Measurements from ENCODE around the gene MARCHF5. TPM values are rescaled to one million over a fixed set of nuclear protein-coding genes. Genes with fewer than 3 reads are reported as not detected.

The MARCHF5 gene
- total and polyA plus RNA-seq, 10 of the 15 experiments (the other 5 are each of a cell fraction or from before 2014, with no cell fraction given), result 4.8 to 46.8 (median 19.0) TPM

- Histone ChIP-seq H3K36me3 (ENCODE audit: control insufficient read depth in 2 of 2, insufficient read depth in 2 of 2, low read length in 1 of 2) (peaks cover 1 to 7% of the 10 kb centered on the region in 2 experiments), H3K79me2 (ENCODE audit: control insufficient read depth, insufficient read depth, low read length) (peaks cover 14% of the 10 kb centered on the region), H4K20me1 (ENCODE audit: control insufficient read depth, insufficient read depth) (no peaks in the 10 kb centered on the region), H3K4me3 (no peak overlapping the region), H3K4me1 (ENCODE audit: control insufficient read depth, insufficient read depth, low read length) (no peaks in the 10 kb centered on the region), H3K27ac (ENCODE audit: control insufficient read depth, insufficient read depth) (no peak overlapping the region), H3K27me3 (replicated peaks in 1 of 2; ENCODE audit: control insufficient read depth in 2 of 2, insufficient read depth in 2 of 2, low read length in 1 of 2) (no peaks in the 10 kb centered on the region), H3K4me2 (ENCODE audit: control insufficient read depth, insufficient read depth) (no peak overlapping the region), H3K9ac (ENCODE audit: control insufficient read depth, insufficient read depth, low read length) (no peak overlapping the region), H3K9me3 (replicated peaks; ENCODE audit: control insufficient read depth, insufficient read depth, low read length) (no peaks in the 10 kb centered on the region), H2AFZ (ENCODE audit: control insufficient read depth, low read depth, low read length) (no peak overlapping the region)
- 50% methylated on average over 1 of the region's 1 CpG for WGBS (ENCODE audit: insufficient coverage, insufficient replicate concordance, low lambda C conversion rate, missing lambda C conversion rate)
- SMC1A ChIA-PET (ENCODE audit: uncharacterized antibody, unreplicated experiment), result interaction anchor here (0.8 to 1.5 kb wide), 3 partner anchors 10 to 222 kb away, joined by 3 read pairs; no protein-coding TSS in a partner anchor
- CTCF ChIA-PET, result interaction anchor here (0.9 to 1.4 kb wide), 2 partner anchors 19 to 221 kb away, joined by 3 to 5 read pairs; no protein-coding TSS in a partner anchor
- POLR2A ChIA-PET, result interaction anchor here (0.6 to 1.3 kb wide), 3 partner anchors 12 to 371 kb away, joined by 3 to 5 read pairs (median 5); no protein-coding TSS in a partner anchor
- BruUV-seq (replicated peaks), result no TSS peak
- intact Hi-C loops (cut with micrococcal nuclease; ENCODE audit: unreplicated experiment), result no loop called here
- RAD21 ChIA-PET (ENCODE audit: unreplicated experiment), result interaction anchor here (1.3 kb wide), 1 partner anchor 221 kb away, joined by 4 read pairs; no protein-coding TSS in a partner anchor
- no peak for DNase-seq (ENCODE audit: low read depth, low spot score)
- in situ Hi-C loops (cut with MboI), result no loop called here
- no peak for FAIRE-seq
- no peak for ATAC-seq
- TF ChIP-seq STAT1 (conservative IDR thresholded peaks at IDR 0.05) (no peak), BCLAF1 (IDR thresholded peaks at IDR 0.05) (no peak), TCF3 (IDR thresholded peaks at IDR 0.05; ENCODE audit: borderline replicate concordance, insufficient read depth, low read depth, low read length) (no peak), CUX1 (IDR thresholded peaks at IDR 0.05; ENCODE audit: insufficient replicate concordance, low read depth, low read length) (no peak), RAD51 (IDR thresholded peaks at IDR 0.05) (no peak), CHD2 (IDR thresholded peaks at IDR 0.05; ENCODE audit: borderline replicate concordance, low read depth, low read length) (no peak), ETV6 (conservative IDR thresholded peaks at IDR 0.05 in 1 of 2, IDR thresholded peaks at IDR 0.05 in 1 of 2; ENCODE audit: borderline replicate concordance in 1 of 2, low read depth in 1 of 2) (no peak), HDAC6 (IDR thresholded peaks at IDR 0.05; ENCODE audit: unreplicated experiment) (no peak), PKNOX1 (IDR thresholded peaks at IDR 0.05) (no peak), TCF7 (IDR thresholded peaks at IDR 0.05; ENCODE audit: borderline replicate concordance) (no peak), PAX8 (IDR thresholded peaks at IDR 0.05) (no peak), YBX1 (IDR thresholded peaks at IDR 0.05) (no peak)
Measured at GRCh38 chr10:92309272-92309671, 18.3 kb downstream of the MARCHF5 start.

All from GM12878 (cell line).